SK-N-SH (cell line): ENCODE results near the gene NOL4L. TPM values are rescaled to one million over a fixed set of nuclear protein-coding genes. Genes with fewer than 3 reads are reported as not detected.

Experiments
- CTCF ChIA-PET: fragments of 300-600, 350-600 bp; formaldehyde crosslinking; extraction: SDS; loops from one replicate; lab custom pipeline; 2021; lab: Yijun Ruan, JAX
- POLR2A ChIA-PET: fragments of 350-600 bp; sonication (Branson Sonifier 250); formaldehyde crosslinking; extraction: SDS; loops from one replicate; lab custom pipeline; 2020; ENCODE audit warnings: antibody characterized with exemption, inconsistent platforms; lab: Yijun Ruan, JAX
- DNase-seq: peaks from one replicate; pipeline ENCODE4 v3.0.0; 2012
- H2AFZ ChIP-seq: fragments of 200-600 bp; sonication (generic); 2 replicates; pipeline ENCODE4 v1.8.1; 2016; ENCODE audit warnings: antibody characterized with exemption, mild to moderate bottlenecking, low read depth
- H3F3A ChIP-seq: fragments of 200-600 bp; sonication (generic); replicated peaks from 2 replicates; pipeline ENCODE3; 2016; ENCODE audit warnings: antibody characterized with exemption, mild to moderate bottlenecking; ENCODE audit not compliant: insufficient read depth
- H3K27ac ChIP-seq, 2 experiments: fragments of 200-500 bp in 1 of 2; fragments of 200-600 bp in 1 of 2; sonication (Bioruptor generic) in 1 of 2; sonication (generic), shearing (Covaris generic) in 1 of 2; 2 replicates each; pipeline versions ENCODE4 v1.5.1 to v1.6.1; 2014 to 2016; ENCODE audit warnings: low read depth in 2 of 2, inconsistent platforms in 1 of 2, low read length in 1 of 2, mild to moderate bottlenecking in 1 of 2, mixed read lengths in 1 of 2
- H3K27me3 ChIP-seq: fragments of 200-600 bp; sonication (generic), shearing (Covaris generic); 2 replicates; pipeline ENCODE4 v1.6.1; 2016; ENCODE audit warnings: mixed run types; ENCODE audit not compliant: insufficient read depth
- H3K36me3 ChIP-seq, 2 experiments: fragments of 200-500 bp in 1 of 2; fragments of 200-600 bp in 1 of 2; sonication (Bioruptor generic) in 1 of 2; sonication (generic) in 1 of 2; replicated peaks in 1 of 2; 2 replicates each; pipeline versions ENCODE3 to v1.5.1; 2014 to 2016; ENCODE audit warnings: low read length in 1 of 2, mild to moderate bottlenecking in 1 of 2; ENCODE audit not compliant: insufficient read depth in 2 of 2, control insufficient read depth in 1 of 2
- H3K4me1 ChIP-seq, 2 experiments: fragments of 200-500 bp in 1 of 2; fragments of 200-600 bp in 1 of 2; sonication (Bioruptor generic) in 1 of 2; sonication (generic), shearing (Covaris generic) in 1 of 2; 2 replicates each; pipeline versions ENCODE4 v1.5.1 to v1.6.1; 2014 to 2016; ENCODE audit warnings: low read depth in 1 of 2, low read length in 1 of 2, mixed run types in 1 of 2; ENCODE audit not compliant: insufficient read depth in 2 of 2, control insufficient read depth in 1 of 2
- H3K4me2 ChIP-seq: fragments of 200-600 bp; sonication (generic), shearing (Covaris generic); 2 replicates; pipeline ENCODE4 v1.6.1; 2017; ENCODE audit warnings: mixed run types
- H3K4me3 ChIP-seq, 2 experiments: fragments of 200-500 bp in 1 of 2; fragments of 200-600 bp in 1 of 2; sonication (Bioruptor generic) in 1 of 2; sonication (generic), shearing (Covaris generic) in 1 of 2; 2 replicates each; pipeline versions ENCODE4 v1.5.1 to v1.8.1; 2014 to 2016; ENCODE audit warnings: low read depth in 2 of 2, inconsistent platforms in 1 of 2, low read length in 1 of 2, mild to moderate bottlenecking in 1 of 2, mixed read lengths in 1 of 2, moderate library complexity in 1 of 2
- H3K79me2 ChIP-seq: fragments of 200-600 bp; sonication (generic); 2 replicates; pipeline ENCODE4 v1.8.1; 2017; ENCODE audit warnings: mild to moderate bottlenecking; ENCODE audit not compliant: insufficient read depth
- H3K9ac ChIP-seq: fragments of 200-600 bp; sonication (generic); 2 replicates; pipeline ENCODE4 v1.6.1; 2017; ENCODE audit warnings: mixed run types
- H3K9me2 ChIP-seq: fragments of 200-600 bp; sonication (generic); 2 replicates; pipeline ENCODE4 v1.6.1; 2017; ENCODE audit warnings: mixed run types
- H3K9me3 ChIP-seq: fragments of 200-600 bp; sonication (generic); 2 replicates; pipeline ENCODE4 v1.6.1; 2017; ENCODE audit warnings: mixed run types, mild to moderate bottlenecking, moderate library complexity
- H4K20me1 ChIP-seq: fragments of 200-600 bp; sonication (generic); 2 replicates; pipeline ENCODE4 v1.6.1; 2017; ENCODE audit warnings: mild to moderate bottlenecking, mixed run types; ENCODE audit not compliant: insufficient read depth
- EZH2phosphoT487 ChIP-seq: fragments of 200-600 bp; sonication (generic); IDR thresholded peaks from 2 replicates; pipeline ENCODE4 v1.6.1; 2017; ENCODE audit warnings: low read depth, mixed run types, mild to moderate bottlenecking, antibody characterized with exemption, moderate library complexity, borderline replicate concordance
- FOXJ3 ChIP-seq: sonication (generic); formaldehyde crosslinking; IDR thresholded peaks from 2 replicates; pipeline ENCODE4 v1.5.1; 2020; ENCODE audit warnings: mild to moderate bottlenecking, missing genetic modification reagents
- GABPA ChIP-seq: IDR thresholded peaks from 2 replicates; pipeline ENCODE4 v1.4.0; 2012; ENCODE audit warnings: low read depth, mild to moderate bottlenecking
- IRF3 ChIP-seq: fragments of 150-350 bp; IDR thresholded peaks from 2 replicates; pipeline ENCODE4 v1.6.1; 2016; ENCODE audit warnings: mild to moderate bottlenecking, low read depth, low read length
- MAX ChIP-seq: IDR thresholded peaks from 2 replicates; pipeline ENCODE4 v1.4.0; 2012; ENCODE audit warnings: low read depth
- NFIC ChIP-seq: IDR thresholded peaks from 2 replicates; pipeline ENCODE4 v1.4.0; 2012; ENCODE audit warnings: borderline replicate concordance
- PBX3 ChIP-seq: IDR thresholded peaks from 2 replicates; pipeline ENCODE4; 2012
- REST ChIP-seq: IDR thresholded peaks from 2 replicates; pipeline ENCODE4 v1.6.1; 2012; ENCODE audit warnings: mild to moderate bottlenecking, low read depth, low read length, moderate library complexity
- TCF12 ChIP-seq: IDR thresholded peaks from 2 replicates; pipeline ENCODE4 v1.4.0; 2012
- USF2 ChIP-seq: fragments of 150-350 bp; IDR thresholded peaks from 2 replicates; pipeline ENCODE4 v1.6.1; 2017; ENCODE audit warnings: antibody characterized with exemption, low read length, low read depth, borderline replicate concordance
- ZBTB33 ChIP-seq: IDR thresholded peaks from 2 replicates; pipeline ENCODE4 v1.4.0; 2012; ENCODE audit warnings: low read depth, borderline replicate concordance
- WGBS: methylation state at CpG from one replicate; pipeline ENCODE4 v1.1.6; 2017; ENCODE audit warnings: low lambda C conversion rate; 5-methylcytosine and 5-hydroxymethylcytosine counted together
- polyA plus RNA-seq, 3 experiments: library from polyadenylated mRNA; depleted of rRNA; stranded (reverse); fragments of >200 nt; gene quantifications; 2 replicates each; pipeline ENCODE4 v1.2.3, GENCODE V29; 2012

The NOL4L gene
- polyA plus RNA-seq, 1 of the 3 experiments (the other 2 are of a cell fraction), result 14.3 TPM

- TF ChIP-seq REST, result no peak
- no peak for TF ChIP-seq FOXJ3 (CRISPR knock-in tag)
These were observed 22.2 kb upstream of the NOL4L start (continued) for GRCh38 chr20:32607324-32607723.

GRCh38 chr20:32606790-32607189, 21.7 kb upstream of the NOL4L start:
- no peak for TF ChIP-seq EZH2phosphoT487
- TF ChIP-seq MAX, result no peak
- Histone ChIP-seq H3F3A (no peaks in the 10 kb centered on the region), H3K27ac (no peak overlapping the region), H3K27me3 (peaks cover 15% of the 10 kb centered on the region; the same call in 1 of the 2 replicates), H3K36me3 (no peaks in the 10 kb centered on the region), H3K9me3 (no peaks in the 10 kb centered on the region), H3K9me2 (no peaks in the 10 kb centered on the region), H3K79me2 (no peaks in the 10 kb centered on the region), H4K20me1 (no peaks in the 10 kb centered on the region), H3K4me2 (no peak overlapping the region), H2AFZ (no peak overlapping the region), H3K9ac (no peak overlapping the region), H3K4me3 (no peak overlapping the region), H3K4me1 (peaks cover 0 to 19% of the 10 kb centered on the region in 2 experiments; a peak in 1 of 4 replicates)
- WGBS, result 83% methylated on average over 1 of the region's 1 CpG
- POLR2A ChIA-PET, result no interaction called here
- CTCF ChIA-PET, result no interaction called here
- no peak for DNase-seq

- Histone ChIP-seq H3K79me2 (no peaks in the 10 kb centered on the region), H3K27ac (no peak overlapping the region), H2AFZ (no peak overlapping the region), H3K9ac (no peak overlapping the region), H3K27me3 (peaks cover 15% of the 10 kb centered on the region; the same call in 1 of the 2 replicates), H3F3A (no peaks in the 10 kb centered on the region), H3K4me2 (no peak overlapping the region), H3K9me3 (no peaks in the 10 kb centered on the region), H3K9me2 (no peaks in the 10 kb centered on the region), H4K20me1 (no peaks in the 10 kb centered on the region), H3K36me3 (no peaks in the 10 kb centered on the region), H3K4me1 (peaks cover 0 to 19% of the 10 kb centered on the region in 2 experiments; a peak in 1 of 4 replicates), H3K4me3 (no peak overlapping the region)
- CTCF ChIA-PET, result no interaction called here
- POLR2A ChIA-PET, result no interaction called here
- 49% methylated on average over 8 of the region's 8 CpGs for WGBS
- DNase-seq, result no peak
- no peak for TF ChIP-seq USF2
- TF ChIP-seq IRF3, result no peak
- no peak for TF ChIP-seq MAX
- no peak for TF ChIP-seq GABPA
- no peak for TF ChIP-seq ZBTB33
- no peak for TF ChIP-seq PBX3
- TF ChIP-seq NFIC, result no peak
- TF ChIP-seq FOXJ3 (CRISPR knock-in tag), result no peak
- no peak for TF ChIP-seq TCF12
These were observed 21.0 kb upstream of the NOL4L start for GRCh38 chr20:32606107-32606506.
